OCI-LY7 (cell line): ENCODE results near the gene SHISAL2A. TPM values are rescaled to one million over a fixed set of nuclear protein-coding genes. Genes with fewer than 3 reads are reported as not detected.

Experiments
- BruUV-seq: library from RNA; stranded (reverse); fragments of 400-500 nt; replicated peaks from 2 replicates; lab custom pipeline; 2021; lab: Mats Ljungman, UMichigan
- CTCF ChIA-PET: fragments of 300-600 bp; sonication (Branson Sonifier 250); formaldehyde crosslinking; loops from one replicate; lab custom pipeline; 2022; ENCODE audit warnings: antibody characterized with exemption; ENCODE audit not compliant: unreplicated experiment; lab: Charles Lee
- POLR2A ChIA-PET: fragments of 300-600 bp; sonication (Branson Sonifier 250); formaldehyde crosslinking; loops from one replicate; lab custom pipeline; 2022; ENCODE audit warnings: antibody characterized with exemption; lab: Charles Lee
- DNase-seq: peaks from one replicate; pipeline ENCODE4 v3.0.0-alpha.2; 2015; ENCODE audit warnings: low spot score
- H2AFZ ChIP-seq: fragments of 200-600 bp; sonication (generic), shearing (Covaris generic); 2 replicates; pipeline ENCODE4 v1.6.1; 2014; ENCODE audit warnings: mild to moderate bottlenecking, antibody characterized with exemption, low read length, moderate library complexity
- H3K27ac ChIP-seq: fragments of 200-600 bp; sonication (generic); 2 replicates; pipeline ENCODE4 v1.5.1; 2014; ENCODE audit warnings: mixed run types, low read depth, mild to moderate bottlenecking, moderate library complexity, low read length, inconsistent platforms; ENCODE audit not compliant: poor library complexity, severe bottlenecking
- H3K36me3 ChIP-seq: fragments of 200-600 bp; sonication (generic); 2 replicates; pipeline ENCODE4 v1.6.1; 2014; ENCODE audit warnings: mild to moderate bottlenecking, antibody characterized with exemption, low read length, moderate library complexity, mixed read lengths; ENCODE audit not compliant: insufficient read depth
- H3K4me1 ChIP-seq: fragments of 200-600 bp; sonication (generic); 2 replicates; pipeline ENCODE4 v1.5.1; 2014; ENCODE audit warnings: mild to moderate bottlenecking, low read length; ENCODE audit not compliant: insufficient read depth, poor library complexity, severe bottlenecking
- H3K4me2 ChIP-seq: fragments of 200-600 bp; sonication (generic); 2 replicates; pipeline ENCODE4 v1.6.1; 2014; ENCODE audit warnings: mild to moderate bottlenecking, low read length
- H3K4me3 ChIP-seq: fragments of 200-600 bp; sonication (generic); 2 replicates; pipeline ENCODE4 v1.5.1; 2014; ENCODE audit warnings: mild to moderate bottlenecking, low read depth, low read length; ENCODE audit not compliant: poor library complexity, severe bottlenecking
- H3K79me2 ChIP-seq: fragments of 200-600 bp; sonication (generic); 2 replicates; pipeline ENCODE4 v1.6.1; 2016; ENCODE audit warnings: low read depth, mild to moderate bottlenecking, low read length, moderate library complexity, mixed read lengths; ENCODE audit not compliant: insufficient read depth
- H3K9me2 ChIP-seq: fragments of 200-600 bp; sonication (generic); 2 replicates; pipeline ENCODE4 v1.6.1; 2016; ENCODE audit warnings: mild to moderate bottlenecking, low read length, mixed read lengths; ENCODE audit not compliant: insufficient read depth
- H3K9me3 ChIP-seq: fragments of 200-600 bp; sonication (generic); 2 replicates; pipeline ENCODE4 v1.6.1; 2014; ENCODE audit warnings: mild to moderate bottlenecking, mixed run types, low read length, mixed read lengths
- H4K20me1 ChIP-seq: fragments of 200-600 bp; sonication (generic); 2 replicates; pipeline ENCODE4 v1.6.1; 2014; ENCODE audit warnings: mild to moderate bottlenecking, antibody characterized with exemption, low read length, moderate library complexity, mixed read lengths; ENCODE audit not compliant: insufficient read depth
- CTCF ChIP-seq: fragments of 200-600 bp; sonication (generic); conservative IDR thresholded peaks from 2 replicates; pipeline ENCODE4 v1.5.1; 2014; ENCODE audit warnings: mild to moderate bottlenecking, antibody characterized with exemption, low read length, moderate library complexity, mixed read lengths
- EZH2phosphoT487 ChIP-seq: fragments of 200-600 bp; sonication (generic); IDR thresholded peaks from 2 replicates; pipeline ENCODE4 v1.6.1; 2018; ENCODE audit warnings: low read depth, borderline replicate concordance, mild to moderate bottlenecking, mixed run types, antibody characterized with exemption, low read length, moderate library complexity, mixed read lengths
- intact Hi-C: fragments of 100-400 bp; cut with micrococcal nuclease; formaldehyde crosslinking; loops from one replicate; pipeline ENCODE4 v1.10.0; 2022; ENCODE audit not compliant: unreplicated experiment
- total RNA-seq, 2 experiments: library from RNA; depleted of rRNA in 1 of 2; stranded (reverse); fragments of >200 nt in 1 of 2; shearing (Covaris generic) in 1 of 2; gene quantifications; 2 replicates each; pipeline ENCODE4 v1.2.3, GENCODE V29; 2014 to 2022

Gene SHISAL2A
- total RNA-seq, 2 experiments from 2014 or later: 0.27 to 0.69 TPM

- Histone ChIP-seq H3K9me3 (no peaks in the 10 kb centered on the region), H3K27ac (no peak overlapping the region), H3K4me3 (no peak overlapping the region), H4K20me1 (no peaks in the 10 kb centered on the region), H3K36me3 (no peaks in the 10 kb centered on the region), H3K79me2 (no peaks in the 10 kb centered on the region), H3K4me2 (no peak overlapping the region), H3K4me1 (peaks cover 10% of the 10 kb centered on the region), H2AFZ (no peak overlapping the region), H3K9me2 (no peaks in the 10 kb centered on the region)
- DNase-seq: no peak
- BruUV-seq: no TSS peak
- TF ChIP-seq EZH2phosphoT487 (no peak), CTCF (no peak)
- ChIA-PET POLR2A (no interaction called here), CTCF (no interaction called here)
- intact Hi-C loops: no loop called here
Observed at GRCh38 chr1:52677076-52677806, 44.3 kb downstream of the SHISAL2A start.

GRCh38 chr1:52679048-52679447, 46.1 kb downstream of the SHISAL2A start:
- CTCF ChIA-PET: no interaction called here
- intact Hi-C loops: no loop called here

More at GRCh38 chr1:52679048-52679447, 46.1 kb downstream of the SHISAL2A start:
- DNase-seq: no peak
- no TSS peak for BruUV-seq
- POLR2A ChIA-PET: interaction anchor here (0.6 to 1.2 kb wide), 3 partner anchors 218 to 311 kb away, joined by 3 read pairs; no protein-coding TSS in a partner anchor
- TF ChIP-seq EZH2phosphoT487: no peak
- TF ChIP-seq CTCF: no peak
- Histone ChIP-seq H3K79me2 (no peaks in the 10 kb centered on the region), H2AFZ (no peak overlapping the region), H3K36me3 (no peaks in the 10 kb centered on the region; the same call in 1 of the 2 replicates), H3K9me3 (no peaks in the 10 kb centered on the region), H3K4me1 (peaks cover 10% of the 10 kb centered on the region), H3K9me2 (no peaks in the 10 kb centered on the region), H3K4me2 (no peak overlapping the region), H4K20me1 (no peaks in the 10 kb centered on the region), H3K27ac (no peak overlapping the region), H3K4me3 (no peak overlapping the region)
